ENCODE data around the gene MOV10L1.
"Not testable (repeated sequence)": the region's sequence is repeated elsewhere in the genome, so short reads cannot be mapped to it uniquely, and the experiment has no call there.

The MOV10L1 gene

GRCh38 chr22:50111056-50111455 lies 21.2 kb downstream of the MOV10L1 start:
- no peak for DNase-seq

- DNase-seq = no peak
Measured at GRCh38 chr22:50112151-50113118, 22.6 kb downstream of the MOV10L1 start.

GRCh38 chr22:50114221-50115021 lies 24.6 kb downstream of the MOV10L1 start:
- no peak for DNase-seq

- DNase-seq = no peak
Measured at GRCh38 chr22:50115693-50116092, 25.9 kb downstream of the MOV10L1 start.

GRCh38 chr22:50117168-50117762 lies 27.5 kb downstream of the MOV10L1 start:
- no peak for DNase-seq

GRCh38 chr22:50118129-50118528 lies 28.3 kb downstream of the MOV10L1 start:
- no peak for DNase-seq

- DNase-seq = no peak
Measured at GRCh38 chr22:50118557-50119168, 28.9 kb downstream of the MOV10L1 start.

GRCh38 chr22:50119169-50119767 lies 29.5 kb downstream of the MOV10L1 start:
- DNase-seq = no peak

GRCh38 chr22:50119768-50120251 lies 30.0 kb downstream of the MOV10L1 start:
- DNase-seq = no peak

GRCh38 chr22:50121202-50121740 lies 31.5 kb downstream of the MOV10L1 start:
- no peak for DNase-seq

- no peak for DNase-seq
Measured at GRCh38 chr22:50123119-50123518, 33.3 kb downstream of the MOV10L1 start.

- DNase-seq = no peak
Measured at GRCh38 chr22:50125029-50125428, 35.2 kb downstream of the MOV10L1 start.

GRCh38 chr22:50129121-50129736 lies 39.4 kb downstream of the MOV10L1 start:
- DNase-seq = no peak

GRCh38 chr22:50131894-50132293 lies 42.1 kb downstream of the MOV10L1 start:
- no peak for DNase-seq

GRCh38 chr22:50134481-50134880 lies 44.7 kb downstream of the MOV10L1 start:
- DNase-seq = no peak

- DNase-seq = no peak
Measured at GRCh38 chr22:50136581-50137015, 46.8 kb downstream of the MOV10L1 start.

GRCh38 chr22:50137277-50137676 lies 47.5 kb downstream of the MOV10L1 start:
- DNase-seq = not testable (repeated sequence)

GRCh38 chr22:50138041-50138440 lies 48.2 kb downstream of the MOV10L1 start:
- DNase-seq = no peak

- DNase-seq = no peak
Measured at GRCh38 chr22:50138988-50139387, 49.2 kb downstream of the MOV10L1 start.

- DNase-seq = no peak
Measured at GRCh38 chr22:50139843-50140415, 50.1 kb downstream of the MOV10L1 start.

GRCh38 chr22:50140615-50141014 lies 50.8 kb downstream of the MOV10L1 start:
- DNase-seq = no peak
